SK-N-SH treated with all-trans-retinoic acid at 6 μM for 48 hours (cell line): Measurements from ENCODE around the gene FLT1.

Experiments used
- ARNTL ChIP-seq: fragments of 450-650 bp; formaldehyde crosslinking; IDR thresholded peaks from 2 replicates; pipeline ENCODE4 v1.5.0; 2020; ENCODE audit warnings: low read depth, mild to moderate bottlenecking, moderate library complexity, borderline replicate concordance
- ISL1 ChIP-seq: fragments of 250-450 bp; sonication (Bioruptor Pico); IDR thresholded peaks from 2 replicates; pipeline ENCODE4 v2.1.2; 2022; ENCODE audit warnings: mild to moderate bottlenecking, moderate library complexity
- POU6F1 ChIP-seq: fragments of 250-450 bp; sonication (Bioruptor Pico); IDR thresholded peaks from 2 replicates; pipeline ENCODE4 v1.8.0; 2021; ENCODE audit warnings: low read depth, mild to moderate bottlenecking, moderate library complexity, borderline replicate concordance
- RARB ChIP-seq: fragments of 250-450 bp; sonication (Bioruptor Pico); IDR thresholded peaks from 2 replicates; pipeline ENCODE4 v1.8.0; 2021; ENCODE audit warnings: mild to moderate bottlenecking, moderate library complexity
- TOX ChIP-seq: fragments of 250-450 bp; sonication (Bioruptor Pico); IDR thresholded peaks from 2 replicates; pipeline ENCODE4 v1.8.0; 2021; ENCODE audit warnings: mild to moderate bottlenecking, moderate library complexity, borderline replicate concordance
- ZFP3 ChIP-seq: fragments of 250-450 bp; sonication (Bioruptor Pico); IDR thresholded peaks from 2 replicates; pipeline ENCODE4 v1.5.0; 2020; ENCODE audit warnings: mild to moderate bottlenecking, moderate library complexity
- ZFP30 ChIP-seq: fragments of 450-650 bp; formaldehyde crosslinking; IDR thresholded peaks from 2 replicates; pipeline ENCODE4 v1.5.0; 2022; ENCODE audit warnings: mild to moderate bottlenecking, moderate library complexity
- ZNF8 ChIP-seq: fragments of 450-650 bp; formaldehyde crosslinking; IDR thresholded peaks from 2 replicates; pipeline ENCODE4 v1.5.0; 2020; ENCODE audit warnings: mild to moderate bottlenecking, moderate library complexity
- TF ChIP-seq, protein P1 (sequence below): fragments of 250-450 bp; sonication (Bioruptor Pico); IDR thresholded peaks from 2 replicates; pipeline ENCODE4 v1.8.0; 2020; ENCODE audit warnings: mild to moderate bottlenecking, moderate library complexity, borderline replicate concordance
- TF ChIP-seq, protein P2 (sequence below): fragments of 250-450 bp; sonication (Bioruptor Pico); IDR thresholded peaks from 2 replicates; pipeline ENCODE4 v1.5.0; 2020; ENCODE audit warnings: mild to moderate bottlenecking, moderate library complexity

DNA sequence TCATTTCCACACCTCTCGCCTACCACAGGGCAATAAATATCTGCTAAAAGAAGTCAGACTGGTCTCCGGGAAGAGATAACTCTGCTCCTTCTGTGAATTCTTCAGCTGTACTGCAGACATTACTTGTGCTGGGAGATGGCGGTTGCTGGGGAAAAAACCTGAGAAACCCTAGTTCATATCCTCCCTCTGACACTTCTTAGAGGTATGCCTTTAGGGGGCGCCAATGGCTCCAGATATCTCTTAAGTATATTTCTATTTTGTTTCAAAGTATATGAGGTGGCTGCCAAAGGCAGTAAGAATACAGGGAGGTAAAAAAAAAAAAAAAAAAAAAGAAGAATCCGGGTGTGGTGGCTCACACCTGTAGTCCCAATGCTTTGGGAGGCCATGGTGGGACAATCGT is 181.3 kb downstream of the FLT1 start:
- TF ChIP-seq ZFP3 (CRISPR knock-in tag) (no peak), POU6F1 (CRISPR knock-in tag) (no peak), RARB (CRISPR knock-in tag) (no peak), TOX (no peak), ZFP30 (CRISPR knock-in tag) (no peak), ZNF8 (no peak), ARNTL (CRISPR knock-in tag) (no peak), ISL1 (no peak)
- TF ChIP-seq, protein P1, sequence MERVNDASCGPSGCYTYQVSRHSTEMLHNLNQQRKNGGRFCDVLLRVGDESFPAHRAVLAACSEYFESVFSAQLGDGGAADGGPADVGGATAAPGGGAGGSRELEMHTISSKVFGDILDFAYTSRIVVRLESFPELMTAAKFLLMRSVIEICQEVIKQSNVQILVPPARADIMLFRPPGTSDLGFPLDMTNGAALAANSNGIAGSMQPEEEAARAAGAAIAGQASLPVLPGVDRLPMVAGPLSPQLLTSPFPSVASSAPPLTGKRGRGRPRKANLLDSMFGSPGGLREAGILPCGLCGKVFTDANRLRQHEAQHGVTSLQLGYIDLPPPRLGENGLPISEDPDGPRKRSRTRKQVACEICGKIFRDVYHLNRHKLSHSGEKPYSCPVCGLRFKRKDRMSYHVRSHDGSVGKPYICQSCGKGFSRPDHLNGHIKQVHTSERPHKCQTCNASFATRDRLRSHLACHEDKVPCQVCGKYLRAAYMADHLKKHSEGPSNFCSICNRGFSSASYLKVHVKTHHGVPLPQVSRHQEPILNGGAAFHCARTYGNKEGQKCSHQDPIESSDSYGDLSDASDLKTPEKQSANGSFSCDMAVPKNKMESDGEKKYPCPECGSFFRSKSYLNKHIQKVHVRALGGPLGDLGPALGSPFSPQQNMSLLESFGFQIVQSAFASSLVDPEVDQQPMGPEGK = no peak
- TF ChIP-seq, protein P2, sequence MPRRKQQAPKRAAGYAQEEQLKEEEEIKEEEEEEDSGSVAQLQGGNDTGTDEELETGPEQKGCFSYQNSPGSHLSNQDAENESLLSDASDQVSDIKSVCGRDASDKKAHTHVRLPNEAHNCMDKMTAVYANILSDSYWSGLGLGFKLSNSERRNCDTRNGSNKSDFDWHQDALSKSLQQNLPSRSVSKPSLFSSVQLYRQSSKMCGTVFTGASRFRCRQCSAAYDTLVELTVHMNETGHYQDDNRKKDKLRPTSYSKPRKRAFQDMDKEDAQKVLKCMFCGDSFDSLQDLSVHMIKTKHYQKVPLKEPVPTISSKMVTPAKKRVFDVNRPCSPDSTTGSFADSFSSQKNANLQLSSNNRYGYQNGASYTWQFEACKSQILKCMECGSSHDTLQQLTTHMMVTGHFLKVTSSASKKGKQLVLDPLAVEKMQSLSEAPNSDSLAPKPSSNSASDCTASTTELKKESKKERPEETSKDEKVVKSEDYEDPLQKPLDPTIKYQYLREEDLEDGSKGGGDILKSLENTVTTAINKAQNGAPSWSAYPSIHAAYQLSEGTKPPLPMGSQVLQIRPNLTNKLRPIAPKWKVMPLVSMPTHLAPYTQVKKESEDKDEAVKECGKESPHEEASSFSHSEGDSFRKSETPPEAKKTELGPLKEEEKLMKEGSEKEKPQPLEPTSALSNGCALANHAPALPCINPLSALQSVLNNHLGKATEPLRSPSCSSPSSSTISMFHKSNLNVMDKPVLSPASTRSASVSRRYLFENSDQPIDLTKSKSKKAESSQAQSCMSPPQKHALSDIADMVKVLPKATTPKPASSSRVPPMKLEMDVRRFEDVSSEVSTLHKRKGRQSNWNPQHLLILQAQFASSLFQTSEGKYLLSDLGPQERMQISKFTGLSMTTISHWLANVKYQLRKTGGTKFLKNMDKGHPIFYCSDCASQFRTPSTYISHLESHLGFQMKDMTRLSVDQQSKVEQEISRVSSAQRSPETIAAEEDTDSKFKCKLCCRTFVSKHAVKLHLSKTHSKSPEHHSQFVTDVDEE (CRISPR knock-in tag) = no peak
